ENCODE measurements around the gene AFM.

The AFM gene

DNA sequence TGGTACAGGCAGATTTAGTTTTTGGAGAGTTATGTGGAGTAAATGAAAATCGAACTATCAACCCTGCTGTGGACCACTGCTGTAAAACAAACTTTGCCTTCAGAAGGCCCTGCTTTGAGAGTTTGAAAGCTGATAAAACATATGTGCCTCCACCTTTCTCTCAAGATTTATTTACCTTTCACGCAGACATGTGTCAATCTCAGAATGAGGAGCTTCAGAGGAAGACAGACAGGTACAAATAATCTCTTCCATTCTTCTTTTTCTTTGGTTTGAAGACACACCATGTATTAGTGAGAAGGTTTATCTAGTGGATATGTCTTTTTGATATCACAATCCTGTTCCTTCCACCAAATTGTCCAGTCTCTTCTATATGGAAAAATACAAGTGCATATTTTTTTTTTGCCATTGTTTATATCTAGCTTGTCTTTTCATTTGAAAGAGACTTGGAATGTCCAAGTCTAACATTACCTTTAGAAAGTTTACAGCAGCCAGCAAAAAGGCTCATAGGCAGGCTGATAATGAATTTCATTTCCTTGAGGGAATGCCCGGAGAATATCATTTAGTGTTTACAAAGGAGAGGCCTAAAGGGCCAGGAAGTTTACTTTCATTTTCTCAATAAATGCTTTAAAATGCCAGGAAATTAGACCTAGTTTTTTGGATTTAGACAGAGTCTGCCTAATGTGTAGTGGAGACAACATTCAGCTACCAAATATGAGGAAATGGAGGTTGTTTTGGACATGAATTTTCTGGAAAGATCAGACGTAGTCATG is 18.6 kb downstream of the AFM start:
- no peak for DNase-seq (ENCODE audit: extremely low spot score)
- ChIA-PET CTCF (interaction anchor here (0.6 to 1.8 kb wide), 5 partner anchors 9 to 153 kb away, joined by 3 to 4 read pairs (median 3); no protein-coding TSS in a partner anchor), POLR2A (no interaction called here)
- TF ChIP-seq, protein P1, sequence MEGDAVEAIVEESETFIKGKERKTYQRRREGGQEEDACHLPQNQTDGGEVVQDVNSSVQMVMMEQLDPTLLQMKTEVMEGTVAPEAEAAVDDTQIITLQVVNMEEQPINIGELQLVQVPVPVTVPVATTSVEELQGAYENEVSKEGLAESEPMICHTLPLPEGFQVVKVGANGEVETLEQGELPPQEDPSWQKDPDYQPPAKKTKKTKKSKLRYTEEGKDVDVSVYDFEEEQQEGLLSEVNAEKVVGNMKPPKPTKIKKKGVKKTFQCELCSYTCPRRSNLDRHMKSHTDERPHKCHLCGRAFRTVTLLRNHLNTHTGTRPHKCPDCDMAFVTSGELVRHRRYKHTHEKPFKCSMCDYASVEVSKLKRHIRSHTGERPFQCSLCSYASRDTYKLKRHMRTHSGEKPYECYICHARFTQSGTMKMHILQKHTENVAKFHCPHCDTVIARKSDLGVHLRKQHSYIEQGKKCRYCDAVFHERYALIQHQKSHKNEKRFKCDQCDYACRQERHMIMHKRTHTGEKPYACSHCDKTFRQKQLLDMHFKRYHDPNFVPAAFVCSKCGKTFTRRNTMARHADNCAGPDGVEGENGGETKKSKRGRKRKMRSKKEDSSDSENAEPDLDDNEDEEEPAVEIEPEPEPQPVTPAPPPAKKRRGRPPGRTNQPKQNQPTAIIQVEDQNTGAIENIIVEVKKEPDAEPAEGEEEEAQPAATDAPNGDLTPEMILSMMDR (IDR thresholded peaks at IDR 0.05; ENCODE audit: control extremely low read depth, extremely low read depth, low read depth, missing control alignments), result no peak

DNA sequence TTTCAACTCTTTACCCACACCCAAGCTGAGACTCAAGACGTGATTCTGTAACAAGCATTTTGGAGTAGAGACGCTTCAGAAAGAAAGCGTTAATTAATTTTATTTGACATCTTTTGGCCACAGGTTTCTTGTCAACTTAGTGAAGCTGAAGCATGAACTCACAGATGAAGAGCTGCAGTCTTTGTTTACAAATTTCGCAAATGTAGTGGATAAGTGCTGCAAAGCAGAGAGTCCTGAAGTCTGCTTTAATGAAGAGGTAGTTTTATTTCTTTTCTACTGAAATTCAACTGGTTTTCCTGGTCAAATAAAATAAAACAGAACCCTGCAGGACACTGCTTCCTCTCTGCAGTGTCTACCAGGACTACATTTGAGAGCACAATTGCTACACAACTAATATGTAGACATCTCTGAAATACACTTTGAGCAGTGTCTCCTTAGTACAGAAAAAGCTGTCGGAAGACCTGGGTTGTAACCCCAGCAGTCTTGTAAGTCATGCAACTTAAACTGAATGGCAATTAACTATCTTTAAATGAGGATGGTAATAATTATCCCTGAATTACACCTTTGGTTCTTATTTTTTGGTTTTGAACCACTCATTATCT is 20.2 kb downstream of the AFM start:
- DNase-seq (ENCODE audit: extremely low spot score), result no peak
- CTCF ChIA-PET, result no interaction called here
- POLR2A ChIA-PET, result no interaction called here
- TF ChIP-seq, protein P1 (IDR thresholded peaks at IDR 0.05; ENCODE audit: control extremely low read depth, extremely low read depth, low read depth, missing control alignments), result no peak

DNA sequence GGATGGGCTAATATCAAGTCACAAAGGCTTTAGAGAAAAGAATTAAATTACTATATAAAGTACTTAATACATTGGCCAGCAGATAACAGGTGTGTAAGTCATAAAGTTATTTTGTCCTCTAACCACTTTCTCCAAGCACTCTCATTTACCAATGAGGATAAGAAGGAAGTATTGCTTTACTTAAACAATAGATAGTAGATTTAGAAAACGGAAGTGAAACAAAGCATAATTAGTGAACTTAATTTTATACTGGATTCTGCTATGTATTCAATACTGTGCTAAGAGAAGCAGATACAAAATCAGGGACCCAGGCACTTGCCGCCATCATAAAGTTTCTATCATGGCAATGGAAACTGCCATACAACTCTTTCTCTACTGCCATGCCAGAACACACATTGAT is 24.0 kb downstream of the AFM start:
- CTCF ChIA-PET, result no interaction called here
- POLR2A ChIA-PET, result no interaction called here
- TF ChIP-seq, protein P1 (IDR thresholded peaks at IDR 0.05; ENCODE audit: control extremely low read depth, extremely low read depth, low read depth, missing control alignments), result no peak
- no peak for DNase-seq (ENCODE audit: extremely low spot score)

DNA sequence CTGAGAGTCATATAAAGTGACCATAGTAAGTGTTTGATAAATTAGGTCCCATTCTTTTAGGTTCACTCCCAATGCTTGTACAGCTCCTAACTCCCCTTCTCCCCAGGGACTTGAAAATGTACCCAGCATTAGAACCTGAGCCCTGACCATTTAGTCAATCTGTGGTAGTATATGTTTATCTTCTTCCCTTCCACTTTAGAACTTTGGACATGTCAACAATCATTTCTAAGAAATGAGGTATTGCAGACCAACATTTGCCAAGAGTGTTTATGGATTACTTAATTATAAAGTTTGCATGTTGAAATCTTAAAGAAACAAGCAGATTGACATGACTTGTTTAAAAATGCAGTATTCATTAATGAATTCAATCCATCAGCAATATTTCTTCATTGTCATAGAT is 26.0 kb downstream of the AFM start:
- ChIA-PET CTCF (interaction anchor here (1.3 kb wide), 1 partner anchor 12 kb away, joined by 3 read pairs; no protein-coding TSS in a partner anchor), POLR2A (no interaction called here)
- TF ChIP-seq, protein P1 (IDR thresholded peaks at IDR 0.05; ENCODE audit: control extremely low read depth, extremely low read depth, low read depth, missing control alignments), result no peak
- no peak for DNase-seq (ENCODE audit: extremely low spot score)

DNA sequence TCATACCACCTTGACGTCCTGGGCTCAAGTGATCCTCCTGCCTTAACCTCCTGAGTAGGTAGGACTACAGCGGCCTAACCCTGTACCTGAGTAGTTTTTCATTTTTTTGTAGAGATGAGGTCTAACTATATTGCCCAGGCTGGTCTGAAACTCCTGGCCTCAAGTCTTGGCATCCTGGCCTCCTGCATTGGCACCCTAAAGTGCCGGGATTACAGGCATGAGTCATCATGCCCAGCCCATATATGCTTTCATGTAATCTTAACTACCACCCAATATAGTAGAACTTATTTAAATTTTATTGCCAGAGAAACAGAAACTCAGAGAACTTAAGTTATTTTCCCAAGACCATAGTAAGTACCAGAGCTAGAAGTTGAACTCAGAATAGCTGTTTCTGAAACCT is 27.1 kb downstream of the AFM start:
- ChIA-PET CTCF (interaction anchor here (1.2 to 1.5 kb wide), 4 partner anchors 8 to 11 kb away, joined by 3 to 4 read pairs (median 3); no protein-coding TSS in a partner anchor), POLR2A (no interaction called here)
- no peak for DNase-seq (ENCODE audit: extremely low spot score)
- TF ChIP-seq, protein P1 (IDR thresholded peaks at IDR 0.05; ENCODE audit: control extremely low read depth, extremely low read depth, low read depth, missing control alignments), result no peak

DNA sequence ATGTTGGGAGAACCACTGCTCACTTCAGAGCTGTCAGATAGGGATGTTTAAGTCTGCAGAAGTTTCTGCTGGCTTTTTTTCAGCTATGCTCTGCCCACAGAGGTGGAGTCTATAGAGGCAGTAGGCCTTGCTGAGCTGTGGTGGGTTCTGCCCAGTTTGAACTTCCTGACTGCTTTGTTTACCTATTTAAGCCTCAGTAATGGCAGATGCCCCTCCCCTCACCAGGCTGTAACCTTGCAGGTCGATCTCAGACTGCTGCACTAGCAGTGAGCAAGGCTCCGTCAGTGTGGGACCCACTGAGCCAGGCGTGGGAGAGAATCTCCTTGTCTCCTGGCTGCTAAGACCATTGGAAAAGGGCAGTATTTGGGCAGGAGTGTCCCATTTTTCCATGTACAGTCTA is 36.8 kb downstream of the AFM start:
- POLR2A ChIA-PET, result no interaction called here
- DNase-seq (ENCODE audit: extremely low spot score), result no peak
- TF ChIP-seq, protein P1 (IDR thresholded peaks at IDR 0.05; ENCODE audit: control extremely low read depth, extremely low read depth, low read depth, missing control alignments), result no peak
- CTCF ChIA-PET, result interaction anchor here (0.6 to 1.3 kb wide), 3 partner anchors 9 to 350 kb away, joined by 3 read pairs; no protein-coding TSS in a partner anchor

All from GM10248 (cell line).